Central memory CD8-positive, alpha-beta T cell (primary cell): ENCODE measurements around the gene CBX8.

Experiments used
- ATAC-seq: fragments of 150-1000 bp; cut with Tn5 transposase; replicated peaks from 2 replicates; pipeline ENCODE4 v1.10.0; 2022; ENCODE audit warnings: mild to moderate bottlenecking, moderate FRiP score, moderate number of reproducible peaks; ENCODE audit not compliant: poor library complexity, severe bottlenecking; ENCODE audit errors: extremely low read depth
- DNase-seq, 2 donors: peaks; one replicate each; pipeline ENCODE4 v3.0.0; 2021; ENCODE audit warnings: low spot score in 2 of 2
- H3K27ac Mint-ChIP-seq: one replicate; pipeline ENCODE4 v1.8.0; 2022; ENCODE audit warnings: low read depth, mild to moderate bottlenecking, moderate library complexity, mixed read lengths
- H3K27me3 Mint-ChIP-seq: one replicate; pipeline ENCODE4 v1.8.0; 2022; ENCODE audit warnings: mixed read lengths
- H3K36me3 Mint-ChIP-seq: one replicate; pipeline ENCODE4 v1.8.0; 2022; ENCODE audit warnings: mild to moderate bottlenecking, moderate library complexity, mixed read lengths; ENCODE audit not compliant: insufficient read depth
- H3K4me1 Mint-ChIP-seq: one replicate; pipeline ENCODE4 v1.8.0; 2022; ENCODE audit warnings: mixed read lengths
- H3K4me3 Mint-ChIP-seq: one replicate; pipeline ENCODE4 v1.8.0; 2022; ENCODE audit warnings: mild to moderate bottlenecking, moderate library complexity, mixed read lengths
- H3K9me3 Mint-ChIP-seq: one replicate; pipeline ENCODE4 v1.8.0; 2022; ENCODE audit warnings: mixed read lengths

Gene CBX8

GRCh38 chr17:79748295-79749099, 48.4 kb downstream of the CBX8 start:
- peaks cover 5% of the 10 kb centered on the region for H3K4me1 Mint-ChIP-seq
- no peaks in the 10 kb centered on the region for H3K9me3 Mint-ChIP-seq
- no peaks in the 10 kb centered on the region for H3K36me3 Mint-ChIP-seq
- no peak for DNase-seq
- H3K27ac Mint-ChIP-seq: no peak overlapping the region
- H3K4me3 Mint-ChIP-seq: no peak overlapping the region
- H3K27me3 Mint-ChIP-seq: peaks cover 51% of the 10 kb centered on the region
- no peak for ATAC-seq

- Mint-ChIP-seq H3K27me3 (peaks cover 47% of the 10 kb centered on the region), H3K36me3 (peaks cover 3% of the 10 kb centered on the region), H3K4me3 (no peak overlapping the region), H3K27ac (no peak overlapping the region), H3K9me3 (no peaks in the 10 kb centered on the region), H3K4me1 (peaks cover 5% of the 10 kb centered on the region)
- DNase-seq (no peak), ATAC-seq (peak; percentile 22)
These were observed 49.2 kb downstream of the CBX8 start for GRCh38 chr17:79747508-79748294.

DNA sequence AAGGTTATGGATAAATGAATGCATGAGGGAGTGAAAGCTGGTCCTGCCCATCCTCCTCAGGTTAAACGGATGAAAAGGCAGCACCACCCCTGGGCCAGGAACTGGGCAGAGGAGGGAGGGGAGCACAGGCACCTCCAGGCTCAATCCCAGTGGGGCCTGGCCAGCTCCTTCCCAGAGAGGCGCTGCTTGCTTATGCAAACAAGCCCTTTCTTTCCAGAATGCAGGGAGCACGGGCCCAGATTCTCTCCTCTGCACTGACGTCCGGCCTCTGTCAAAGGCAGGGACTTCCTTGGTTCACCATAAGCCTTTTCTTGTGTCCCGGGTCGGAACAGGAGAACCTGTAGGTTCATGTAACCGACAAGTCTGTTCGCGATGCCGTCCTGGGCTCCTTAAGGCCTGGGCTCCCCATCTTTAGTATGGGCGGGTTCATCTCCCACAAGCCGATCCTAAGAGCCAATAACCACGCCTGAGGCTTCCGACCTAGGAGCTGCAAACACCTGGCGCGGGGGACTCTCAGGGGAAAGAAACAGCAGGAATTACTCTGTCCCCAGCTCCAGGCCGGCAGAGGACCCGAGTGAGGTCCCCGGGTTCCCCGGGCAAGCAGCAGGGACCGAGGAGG, 49.9 kb downstream of the CBX8 start:
- H3K9me3 Mint-ChIP-seq: no peaks in the 10 kb centered on the region
- no peak overlapping the region for H3K27ac Mint-ChIP-seq
- peaks cover 3% of the 10 kb centered on the region for H3K36me3 Mint-ChIP-seq
- DNase-seq: no peak
- no peak overlapping the region for H3K4me3 Mint-ChIP-seq
- ATAC-seq: no peak
- peaks cover 47% of the 10 kb centered on the region for H3K27me3 Mint-ChIP-seq
- H3K4me1 Mint-ChIP-seq: peaks cover 5% of the 10 kb centered on the region

DNA sequence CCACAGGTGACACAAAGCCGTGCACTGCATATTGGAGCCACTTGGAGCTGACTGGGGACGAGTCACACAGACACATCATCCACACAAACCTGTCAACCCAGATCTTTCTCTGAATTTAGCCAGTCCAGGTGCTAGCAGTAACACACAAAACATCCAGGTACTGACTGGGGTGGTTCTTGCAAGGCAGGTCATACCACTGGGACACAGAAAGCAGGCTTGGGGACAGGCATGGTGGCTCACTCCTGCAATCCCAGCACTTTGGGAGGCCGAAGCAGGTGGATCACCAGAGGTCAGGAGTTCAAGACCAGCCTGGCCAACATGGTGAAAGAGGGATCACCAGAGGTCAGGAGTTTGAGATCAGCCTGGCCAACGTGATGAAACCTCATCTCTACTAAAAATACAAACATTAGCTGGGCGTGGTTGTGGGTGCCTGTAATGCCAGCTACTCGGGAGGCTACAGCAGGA, 51.2 kb downstream of the CBX8 start:
- Mint-ChIP-seq H3K36me3 (peaks cover 3% of the 10 kb centered on the region), H3K27me3 (peaks cover 37% of the 10 kb centered on the region), H3K27ac (peak overlapping the region; percentile 16), H3K9me3 (no peaks in the 10 kb centered on the region), H3K4me3 (no peak overlapping the region), H3K4me1 (peaks cover 5% of the 10 kb centered on the region)
- no peak for ATAC-seq
- no peak for DNase-seq

DNA sequence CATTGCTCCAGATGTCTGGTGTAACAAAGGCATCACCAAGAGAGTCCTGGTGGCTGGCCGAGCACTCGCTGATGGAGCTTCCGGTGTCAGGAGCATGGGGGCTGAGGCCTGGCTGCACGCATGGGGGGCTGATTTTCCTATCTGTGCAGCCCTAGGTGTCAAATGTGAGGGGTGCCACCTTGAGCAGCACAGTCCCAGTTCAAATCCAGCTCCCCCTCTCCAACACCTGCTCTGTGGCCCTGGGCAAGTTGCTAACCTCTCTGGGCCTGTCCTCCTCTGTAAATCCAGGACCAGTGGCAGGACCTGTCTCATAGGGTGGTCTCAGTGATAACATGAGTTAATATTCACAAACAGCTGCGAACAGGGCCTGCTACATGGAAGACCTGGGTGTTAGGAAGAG, 53.3 kb downstream of the CBX8 start:
- Mint-ChIP-seq H3K27me3 (peaks cover 45% of the 10 kb centered on the region), H3K9me3 (no peaks in the 10 kb centered on the region), H3K4me1 (peaks cover 5% of the 10 kb centered on the region), H3K27ac (no peak overlapping the region), H3K4me3 (no peak overlapping the region), H3K36me3 (peaks cover 3% of the 10 kb centered on the region)
- DNase-seq (no peak), ATAC-seq (no peak)

DNA sequence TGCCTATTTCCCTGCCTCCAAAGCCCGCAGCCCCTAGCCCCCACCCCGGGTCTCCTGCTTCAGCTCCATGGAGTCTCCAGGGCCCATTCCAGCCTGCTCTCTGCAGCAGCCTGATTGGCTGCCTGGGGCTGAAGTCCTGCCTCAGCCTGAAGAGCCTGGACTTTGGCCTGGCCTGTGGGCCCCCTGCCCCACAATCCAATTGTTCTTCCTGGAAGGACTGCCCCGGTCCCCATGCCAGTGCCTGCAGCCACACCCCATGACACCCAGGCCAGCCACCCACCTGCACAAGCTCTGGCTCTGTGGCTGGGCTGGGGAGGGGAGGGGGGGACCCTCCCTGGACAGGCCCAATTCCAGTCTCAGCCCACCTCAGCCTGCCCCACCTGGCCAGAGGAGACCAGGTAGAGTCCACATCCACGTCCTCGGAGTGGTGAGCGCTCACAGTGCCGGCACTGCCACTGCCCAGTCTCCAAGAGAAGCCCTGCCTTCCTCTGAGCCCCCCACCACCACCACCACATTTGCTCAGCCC, 53.9 kb downstream of the CBX8 start:
- Mint-ChIP-seq H3K27ac (no peak overlapping the region), H3K4me1 (peaks cover 5% of the 10 kb centered on the region), H3K4me3 (no peak overlapping the region), H3K9me3 (no peaks in the 10 kb centered on the region), H3K27me3 (peaks cover 48% of the 10 kb centered on the region), H3K36me3 (peaks cover 3% of the 10 kb centered on the region)
- DNase-seq (no peak), ATAC-seq (no peak)

DNA sequence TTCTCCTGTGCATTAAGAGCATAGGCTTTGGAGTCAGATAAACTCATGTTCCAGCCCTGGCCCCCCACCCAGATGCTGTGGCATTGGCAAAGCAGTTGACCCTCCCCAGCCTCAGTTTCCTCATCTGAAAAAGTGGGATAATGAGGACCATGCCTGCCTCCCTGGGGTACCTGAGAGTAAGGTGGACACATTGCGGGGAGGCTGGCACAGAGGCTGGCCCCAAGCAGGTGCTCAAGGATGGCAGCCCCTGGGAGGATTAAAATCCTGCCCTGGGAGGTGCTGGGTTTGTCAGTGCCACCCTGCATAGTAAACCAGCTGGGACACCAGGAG, 54.3 kb downstream of the CBX8 start:
- peaks cover under 1% of the 10 kb centered on the region for H3K4me1 Mint-ChIP-seq
- no peak overlapping the region for H3K4me3 Mint-ChIP-seq
- DNase-seq: no peak
- no peak overlapping the region for H3K27ac Mint-ChIP-seq
- H3K27me3 Mint-ChIP-seq: peaks cover 48% of the 10 kb centered on the region
- peaks cover 3% of the 10 kb centered on the region for H3K36me3 Mint-ChIP-seq
- ATAC-seq: no peak
- H3K9me3 Mint-ChIP-seq: no peaks in the 10 kb centered on the region
